ENCODE data around the gene PDE3B.

PDE3B gene

GRCh38 chr11:14809466-14809865, 165.9 kb downstream of the PDE3B start:
- H3K27me3 ChIP-seq (ENCODE audit: control insufficient read depth, insufficient read depth, low read length) = no peaks in the 10 kb centered on the region
- H3K4me1 ChIP-seq = no peaks in the 10 kb centered on the region
- H3K4me3 ChIP-seq (ENCODE audit: low read depth, low read length) = no peak overlapping the region
- TF ChIP-seq CTCF (IDR thresholded peaks at IDR 0.05) = no peak
- no peak overlapping the region for H3K9ac ChIP-seq
- no peaks in the 10 kb centered on the region for H3K9me3 ChIP-seq (ENCODE audit: control insufficient read depth, low read length)
- no peaks in the 10 kb centered on the region for H3K79me2 ChIP-seq
- H3K27ac ChIP-seq = no peak overlapping the region
- H3K36me3 ChIP-seq (ENCODE audit: control insufficient read depth, insufficient read depth, low read length) = no peaks in the 10 kb centered on the region
- H3K4me2 ChIP-seq (ENCODE audit: low read length) = no peak overlapping the region
- no peak overlapping the region for H2AFZ ChIP-seq

GRCh38 chr11:14812757-14813156, 169.2 kb downstream of the PDE3B start:
- Histone ChIP-seq H3K9ac (no peak overlapping the region), H3K4me3 (ENCODE audit: low read depth, low read length) (no peak overlapping the region), H3K79me2 (no peaks in the 10 kb centered on the region), H3K9me3 (ENCODE audit: control insufficient read depth, low read length) (no peaks in the 10 kb centered on the region), H3K27ac (no peak overlapping the region), H3K4me2 (ENCODE audit: low read length) (no peak overlapping the region), H3K27me3 (ENCODE audit: control insufficient read depth, insufficient read depth, low read length) (no peaks in the 10 kb centered on the region), H3K36me3 (ENCODE audit: control insufficient read depth, insufficient read depth, low read length) (no peaks in the 10 kb centered on the region), H2AFZ (no peak overlapping the region), H3K4me1 (no peaks in the 10 kb centered on the region)
- no peak for TF ChIP-seq CTCF (IDR thresholded peaks at IDR 0.05)

- no peak for TF ChIP-seq CTCF (IDR thresholded peaks at IDR 0.05)
- no peaks in the 10 kb centered on the region for H3K27me3 ChIP-seq (ENCODE audit: control insufficient read depth, insufficient read depth, low read length)
- H3K4me2 ChIP-seq (ENCODE audit: low read length) = no peak overlapping the region
- no peaks in the 10 kb centered on the region for H3K4me1 ChIP-seq
- H3K36me3 ChIP-seq (ENCODE audit: control insufficient read depth, insufficient read depth, low read length) = no peaks in the 10 kb centered on the region
- no peak overlapping the region for H3K4me3 ChIP-seq (ENCODE audit: low read depth, low read length)
- no peak overlapping the region for H2AFZ ChIP-seq
- H3K9me3 ChIP-seq (ENCODE audit: control insufficient read depth, low read length) = no peaks in the 10 kb centered on the region
- no peak overlapping the region for H3K27ac ChIP-seq
- H3K79me2 ChIP-seq = no peaks in the 10 kb centered on the region
- no peak overlapping the region for H3K9ac ChIP-seq
Observed at GRCh38 chr11:14813516-14813915, 169.9 kb downstream of the PDE3B start.

GRCh38 chr11:14818779-14819178, 175.2 kb downstream of the PDE3B start:
- H3K27ac ChIP-seq = no peak overlapping the region
- H3K4me3 ChIP-seq (ENCODE audit: low read depth, low read length) = no peak overlapping the region
- H3K27me3 ChIP-seq (ENCODE audit: control insufficient read depth, insufficient read depth, low read length) = no peaks in the 10 kb centered on the region
- H3K9me3 ChIP-seq (ENCODE audit: control insufficient read depth, low read length) = no peaks in the 10 kb centered on the region
- H2AFZ ChIP-seq = no peak overlapping the region
- no peak overlapping the region for H3K4me2 ChIP-seq (ENCODE audit: low read length)
- no peaks in the 10 kb centered on the region for H3K79me2 ChIP-seq
- TF ChIP-seq CTCF (IDR thresholded peaks at IDR 0.05) = no peak
- no peaks in the 10 kb centered on the region for H3K4me1 ChIP-seq
- no peak overlapping the region for H3K9ac ChIP-seq
- no peaks in the 10 kb centered on the region for H3K36me3 ChIP-seq (ENCODE audit: control insufficient read depth, insufficient read depth, low read length)

- Histone ChIP-seq H3K9ac (no peak overlapping the region), H3K79me2 (no peaks in the 10 kb centered on the region), H3K4me3 (ENCODE audit: low read depth, low read length) (no peak overlapping the region), H3K27ac (no peak overlapping the region), H3K27me3 (ENCODE audit: control insufficient read depth, insufficient read depth, low read length) (no peaks in the 10 kb centered on the region), H3K4me1 (no peaks in the 10 kb centered on the region), H3K36me3 (ENCODE audit: control insufficient read depth, insufficient read depth, low read length) (no peaks in the 10 kb centered on the region), H2AFZ (no peak overlapping the region), H3K9me3 (ENCODE audit: control insufficient read depth, low read length) (no peaks in the 10 kb centered on the region), H3K4me2 (ENCODE audit: low read length) (no peak overlapping the region)
- no peak for TF ChIP-seq CTCF (IDR thresholded peaks at IDR 0.05)
Observed at GRCh38 chr11:14819596-14819995, 176.0 kb downstream of the PDE3B start.
